HFFc6 (cell line): ENCODE data around the gene SORBS2. TPM values are rescaled to one million over a fixed set of nuclear protein-coding genes. Genes with fewer than 3 reads are reported as not detected.

Experiments used
- DNase-seq: peaks from one replicate; pipeline ENCODE4 v3.0.0-alpha.2; 2018
- H3K27ac Mint-ChIP-seq: 2 replicates; pipeline ENCODE4 v1.8.0; 2020; ENCODE audit warnings: mild to moderate bottlenecking, mixed read lengths
- H3K27me3 Mint-ChIP-seq: 2 replicates; pipeline ENCODE4 v1.8.0; 2021; ENCODE audit warnings: mild to moderate bottlenecking, moderate library complexity, mixed read lengths; ENCODE audit not compliant: insufficient read depth
- H3K36me3 Mint-ChIP-seq: 2 replicates; pipeline ENCODE4 v1.8.0; 2021; ENCODE audit warnings: low read depth, mixed read lengths
- H3K4me1 Mint-ChIP-seq: 2 replicates; pipeline ENCODE4 v1.8.0; 2020; ENCODE audit warnings: low read depth, mixed read lengths
- H3K4me3 Mint-ChIP-seq: 2 replicates; pipeline ENCODE4 v1.8.0; 2020; ENCODE audit warnings: mild to moderate bottlenecking, moderate library complexity, mixed read lengths
- H3K9me3 Mint-ChIP-seq: 2 replicates; pipeline ENCODE4 v1.8.0; 2020; ENCODE audit warnings: mild to moderate bottlenecking, mixed read lengths
- CTCF ChIP-seq: fragments of 200-600 bp; sonication (generic); IDR thresholded peaks from 2 replicates; pipeline ENCODE4 v1.5.0; 2021; ENCODE audit warnings: antibody characterized with exemption, mild to moderate bottlenecking
- total RNA-seq, 6 experiments: library from RNA; stranded (reverse); fragmentation: NEBNext Ultra II Directional; extraction: Animal tissue kit (Norgen Biotek cat#: 25700); gene quantifications; 2 replicates in 1 of 6; 3 replicates in 5 of 6; pipeline ENCODE4 v1.2.3, GENCODE V29; 2021

Gene SORBS2
- total RNA-seq, 6 experiments from 2014 or later, result 0.48 to 3.6 (median 0.72) TPM

DNA sequence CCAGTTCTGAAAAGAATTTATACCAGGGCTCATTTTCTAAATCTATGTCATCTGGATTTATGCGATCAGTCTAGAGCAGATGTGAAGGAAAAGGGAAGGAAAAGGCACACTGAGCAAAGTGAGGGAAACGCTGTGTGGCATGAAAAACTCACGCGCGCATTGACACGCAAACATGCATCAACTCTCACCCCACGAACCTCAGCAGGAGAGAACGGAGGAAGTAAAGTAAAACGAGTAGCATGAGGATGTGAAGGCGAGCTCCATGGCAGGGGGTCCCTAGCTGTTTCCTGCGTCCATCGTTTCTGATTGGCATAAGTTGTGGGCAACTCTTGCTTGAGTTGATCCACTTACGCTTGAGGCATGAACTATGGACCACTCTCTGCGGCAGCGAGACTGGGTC, 173.9 kb downstream of the SORBS2 start:
- H3K4me3 Mint-ChIP-seq, result no peak overlapping the region
- DNase-seq, result no peak
- TF ChIP-seq CTCF, result no peak
- peaks cover 4% of the 10 kb centered on the region; the same call in 1 of the 2 replicates for H3K4me1 Mint-ChIP-seq
- H3K27me3 Mint-ChIP-seq, result peaks cover 7% of the 10 kb centered on the region
- H3K36me3 Mint-ChIP-seq, result no peaks in the 10 kb centered on the region
- no peak overlapping the region for H3K27ac Mint-ChIP-seq
- no peaks in the 10 kb centered on the region for H3K9me3 Mint-ChIP-seq

DNA sequence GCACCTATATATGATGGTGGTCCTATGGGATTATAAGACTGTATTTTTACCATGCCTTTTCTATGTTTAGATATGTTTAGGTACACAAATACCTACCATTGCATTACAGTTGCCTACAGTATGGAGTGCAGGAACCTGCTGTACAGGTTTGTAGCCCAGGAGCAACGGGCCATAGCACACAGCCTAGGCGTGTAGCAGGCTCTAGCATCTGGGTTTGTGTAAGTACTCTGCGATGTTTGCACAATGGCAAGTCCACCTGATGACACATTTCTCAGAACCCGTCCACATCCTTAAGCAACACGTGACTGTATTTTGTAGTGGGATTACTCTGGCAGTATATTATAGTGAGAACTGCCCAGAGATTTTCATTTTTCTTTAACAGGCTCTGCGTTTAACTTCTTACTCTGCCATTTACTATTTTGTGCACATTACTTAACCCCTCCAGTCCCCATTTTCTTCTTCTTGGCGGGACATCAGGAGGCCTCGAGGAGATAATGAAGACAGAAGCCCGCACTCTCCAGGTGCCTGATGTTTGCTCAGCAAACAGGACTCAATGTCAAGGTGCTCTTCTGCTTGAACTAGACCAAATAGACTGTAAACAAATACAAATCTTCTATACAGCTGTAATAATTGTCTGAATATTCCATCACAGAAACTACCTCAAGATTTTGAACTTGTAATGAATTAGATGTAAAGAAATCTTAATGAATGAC, 174.7 kb downstream of the SORBS2 start:
- TF ChIP-seq CTCF, result no peak
- Mint-ChIP-seq H3K27me3 (peaks cover 7% of the 10 kb centered on the region), H3K36me3 (no peaks in the 10 kb centered on the region)

DNA sequence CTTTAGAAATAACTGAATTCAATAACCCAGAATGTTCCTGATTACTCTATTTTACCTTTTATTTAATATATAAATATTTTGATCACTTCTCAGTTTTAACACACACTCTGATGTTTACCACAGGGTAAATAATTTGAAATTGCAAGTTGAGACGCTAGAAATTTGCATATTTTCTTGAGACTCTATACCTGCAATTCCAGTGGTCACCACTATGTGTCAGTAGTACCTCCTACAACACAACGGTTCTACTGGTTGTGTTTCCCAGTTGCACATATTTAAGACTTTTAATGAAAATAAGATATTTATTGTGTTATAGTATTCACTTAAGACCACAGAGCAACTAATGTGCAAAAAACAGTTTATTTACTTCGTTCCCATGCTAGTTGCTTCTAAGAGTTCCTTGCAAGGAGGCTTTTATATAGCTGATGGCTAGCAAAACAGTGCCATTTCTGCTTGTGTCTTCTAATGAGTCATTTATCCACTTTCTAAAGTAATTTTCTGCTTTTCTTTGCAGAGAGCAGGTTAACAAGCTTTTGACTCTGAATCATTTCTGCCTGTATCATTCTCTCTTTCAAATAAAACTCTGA, 177.8 kb downstream of the SORBS2 start:
- Mint-ChIP-seq H3K9me3 (no peaks in the 10 kb centered on the region), H3K27me3 (peaks cover 7% of the 10 kb centered on the region), H3K4me3 (no peak overlapping the region), H3K36me3 (no peaks in the 10 kb centered on the region), H3K4me1 (0 out of 2 replicates have a peak, but pooled peaks cover 4% of the 10 kb centered on the region), H3K27ac (no peak overlapping the region)
- peak; percentile 81 for TF ChIP-seq CTCF
- DNase-seq, result peak; percentile 7

More for the DNA sequence above, 174.7 kb downstream of the SORBS2 start:
- no peaks in the 10 kb centered on the region for H3K9me3 Mint-ChIP-seq
- peaks cover 4% of the 10 kb centered on the region; the same call in 1 of the 2 replicates for H3K4me1 Mint-ChIP-seq
- H3K4me3 Mint-ChIP-seq, result no peak overlapping the region
- no peak overlapping the region for H3K27ac Mint-ChIP-seq
- no peak for DNase-seq

DNA sequence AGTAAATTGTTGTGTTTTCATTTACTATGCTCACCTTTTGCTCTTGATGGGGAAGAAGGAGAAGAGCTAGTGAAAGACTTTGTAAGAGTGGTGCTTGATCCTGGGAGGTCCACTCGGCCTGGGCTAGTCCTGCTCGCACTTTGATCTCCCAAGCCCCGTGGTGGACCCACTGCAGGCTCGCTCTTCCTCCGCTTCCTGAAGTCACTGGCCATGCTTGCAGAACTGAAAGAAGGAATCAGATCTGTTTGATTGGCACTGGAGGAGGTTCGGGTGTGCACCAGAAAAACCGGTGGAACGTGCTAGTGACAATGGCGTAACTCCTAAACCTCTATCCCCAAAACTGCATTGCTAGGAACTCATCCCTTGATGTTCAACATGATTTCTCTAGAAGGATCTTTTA, 185.2 kb downstream of the SORBS2 start:
- Mint-ChIP-seq H3K4me1 (peaks cover 11% of the 10 kb centered on the region), H3K27me3 (peaks cover 2% of the 10 kb centered on the region; the same call in 1 of the 2 replicates), H3K36me3 (no peaks in the 10 kb centered on the region), H3K9me3 (no peaks in the 10 kb centered on the region), H3K4me3 (no peak overlapping the region), H3K27ac (no peak overlapping the region)
- TF ChIP-seq CTCF, result no peak
- no peak for DNase-seq

DNA sequence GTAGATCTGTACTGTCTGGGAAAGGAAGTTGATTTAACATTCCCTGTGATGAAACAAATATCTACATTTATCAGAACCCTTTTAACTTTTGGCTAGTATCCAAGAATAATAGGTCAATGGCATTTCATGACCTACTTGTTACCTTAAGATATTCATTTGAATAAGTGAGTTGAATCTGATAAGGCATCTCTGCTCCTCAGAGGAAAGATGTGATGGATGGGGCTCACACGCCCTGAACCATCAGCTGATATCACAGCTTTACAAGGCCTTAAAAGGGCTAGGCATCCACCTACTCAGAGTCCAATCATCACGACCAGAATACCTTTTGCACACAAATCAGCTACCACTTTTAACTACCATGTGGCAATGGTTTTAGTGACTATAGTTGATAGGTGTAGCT, 186.5 kb downstream of the SORBS2 start:
- DNase-seq, result no peak
- no peak for TF ChIP-seq CTCF
- no peak overlapping the region for H3K27ac Mint-ChIP-seq

More for the DNA sequence above, 186.5 kb downstream of the SORBS2 start:
- Mint-ChIP-seq H3K4me3 (no peak overlapping the region), H3K36me3 (no peaks in the 10 kb centered on the region), H3K27me3 (peaks cover 2% of the 10 kb centered on the region; the same call in 1 of the 2 replicates), H3K4me1 (peaks cover 15% of the 10 kb centered on the region), H3K9me3 (no peaks in the 10 kb centered on the region)
